Omental fat pad (tissue), 4 donors: ENCODE results near the gene CYP2B6. TPM values are rescaled to one million over a fixed set of nuclear protein-coding genes. Genes with fewer than 3 reads are reported as not detected.
"Not testable (repeated sequence)": the region's sequence is repeated elsewhere in the genome, so short reads cannot be mapped to it uniquely, and the experiment has no call there.

Source experiments
- ATAC-seq: fragments of 150-250 bp; one replicate; pipeline ENCODE4 v1.9.1; 2016; ENCODE audit warnings: mild to moderate bottlenecking, moderate library complexity; ENCODE audit not compliant: low FRiP score
- DNase-seq: peaks from one replicate; pipeline ENCODE4 v3.0.0-alpha.2; 2019; ENCODE audit warnings: low spot score
- CTCF ChIP-seq, 3 donors: fragments of 450-650 bp; IDR thresholded peaks; one replicate each; pipeline ENCODE4 v1.5.1; 2016 to 2017; ENCODE audit warnings: antibody characterized with exemption in 3 of 3, mild to moderate bottlenecking in 3 of 3, moderate library complexity in 2 of 3
- total RNA-seq, 4 donors: library from RNA; depleted of rRNA; stranded (reverse); fragments of >200 nt; gene quantifications; one replicate each; pipeline ENCODE4 v1.1.0, GENCODE V29; 2016

The CYP2B6 gene
- total RNA-seq, 4 donors from 2014 or later = not detected

GRCh38 chr19:40995355-40995754, 4.3 kb downstream of the CYP2B6 start:
- DNase-seq (no peak), ATAC-seq (no peak)
- no peak for TF ChIP-seq CTCF (IDR thresholded peaks at IDR 0.05)

GRCh38 chr19:40999018-40999417, 7.9 kb downstream of the CYP2B6 start:
- not testable (repeated sequence) for ATAC-seq, DNase-seq

- no peak for TF ChIP-seq CTCF (IDR thresholded peaks at IDR 0.05)
- DNase-seq (no peak), ATAC-seq (no peak)
Measured at GRCh38 chr19:41000310-41000737, 9.2 kb downstream of the CYP2B6 start.

GRCh38 chr19:41001243-41001971, 10.3 kb downstream of the CYP2B6 start:
- ATAC-seq = no peak

GRCh38 chr19:41003656-41004055, 12.6 kb downstream of the CYP2B6 start:
- ATAC-seq = not testable (repeated sequence)

More at GRCh38 chr19:41001243-41001971, 10.3 kb downstream of the CYP2B6 start:
- DNase-seq = no peak
- TF ChIP-seq CTCF (IDR thresholded peaks at IDR 0.05) = no peak

GRCh38 chr19:41009700-41010235, 18.7 kb downstream of the CYP2B6 start:
- DNase-seq (no peak), ATAC-seq (no peak)
- TF ChIP-seq CTCF (IDR thresholded peaks at IDR 0.05) = no peak

More at GRCh38 chr19:41003656-41004055, 12.6 kb downstream of the CYP2B6 start:
- DNase-seq = not testable (repeated sequence)

GRCh38 chr19:41013359-41013758, 22.3 kb downstream of the CYP2B6 start:
- no peak for TF ChIP-seq CTCF (IDR thresholded peaks at IDR 0.05)
- DNase-seq (no peak), ATAC-seq (no peak)

- no peak for TF ChIP-seq CTCF (IDR thresholded peaks at IDR 0.05)
- ATAC-seq (no peak), DNase-seq (no peak)
Measured at GRCh38 chr19:41014643-41015042, 23.6 kb downstream of the CYP2B6 start.
